Neuron (in vitro differentiated cells): ENCODE measurements around the gene TMEM213.

Experiments
- H2AFZ ChIP-seq: one replicate; pipeline ENCODE4 v1.6.1; 2013; ENCODE audit warnings: low read depth, mild to moderate bottlenecking, inconsistent platforms, low read length, moderate library complexity
- H3K27me3 ChIP-seq: one replicate; pipeline ENCODE4 v1.6.1; 2013; ENCODE audit warnings: low read length; ENCODE audit not compliant: insufficient read depth
- H3K36me3 ChIP-seq: one replicate; pipeline ENCODE4 v1.6.1; 2013; ENCODE audit warnings: low read length; ENCODE audit not compliant: insufficient read depth
- H3K4me1 ChIP-seq: one replicate; pipeline ENCODE4 v1.6.1; 2013; ENCODE audit warnings: low read length; ENCODE audit not compliant: insufficient read depth
- H3K4me3 ChIP-seq: 2 replicates; pipeline ENCODE4 v1.5.1; 2013; ENCODE audit warnings: mild to moderate bottlenecking, low read length, moderate library complexity
- H3K9me3 ChIP-seq: one replicate; pipeline ENCODE4 v1.6.1; 2013; ENCODE audit warnings: low read length

TMEM213 gene, protein sequence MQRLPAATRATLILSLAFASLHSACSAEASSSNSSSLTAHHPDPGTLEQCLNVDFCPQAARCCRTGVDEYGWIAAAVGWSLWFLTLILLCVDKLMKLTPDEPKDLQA

DNA sequence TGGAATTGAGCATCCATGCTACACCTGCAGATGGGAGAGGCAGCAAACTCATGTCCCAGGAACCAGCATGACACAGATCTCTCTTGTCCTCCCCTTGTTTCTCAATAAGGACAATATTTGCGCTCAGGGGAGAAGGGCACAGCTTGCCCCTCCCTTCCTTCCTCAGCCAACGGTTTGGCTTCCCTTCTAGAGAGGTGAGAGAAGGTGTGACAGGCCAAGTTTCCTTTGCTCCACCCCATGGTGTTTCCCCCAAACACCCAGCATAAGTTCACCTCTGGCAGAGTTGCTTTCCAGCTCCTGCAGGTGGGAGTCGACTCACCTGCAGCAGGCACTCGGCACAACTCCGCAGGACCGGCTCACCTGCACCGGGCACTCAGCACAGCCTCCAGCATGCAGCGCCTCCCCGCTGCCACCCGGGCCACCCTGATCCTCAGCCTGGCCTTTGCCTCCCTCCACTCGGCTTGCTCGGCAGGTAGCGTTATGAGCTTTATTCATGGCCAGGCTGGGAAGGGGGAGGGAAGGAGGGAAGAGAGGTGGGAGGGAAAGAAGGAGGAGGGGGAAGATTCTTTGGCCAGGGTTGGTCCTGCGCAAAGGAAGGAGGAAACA lies at the start of gene TMEM213, which contains the start of gene ATP6V0A4:
Gene TMEM213, plus strand, starts transcription at position 280 of the 606 bp plus-strand sequence. Its CDS starts 111 bp downstream, at position 391.
Gene ATP6V0A4, minus strand, starts transcription at position 482 of the 606 bp plus-strand sequence. CDS start 26,949 bp downstream, outside the sequence.
- Histone ChIP-seq H3K4me3 (no peak within 1 kb of the TSS), H3K36me3 (no peaks in the 10 kb centered on the region), H3K4me1 (no peaks in the 10 kb centered on the region), H2AFZ (no peak within 1 kb of the TSS), H3K9me3 (no peaks in the 10 kb centered on the region), H3K27me3 (peaks cover 5% of the 10 kb centered on the region)

DNA sequence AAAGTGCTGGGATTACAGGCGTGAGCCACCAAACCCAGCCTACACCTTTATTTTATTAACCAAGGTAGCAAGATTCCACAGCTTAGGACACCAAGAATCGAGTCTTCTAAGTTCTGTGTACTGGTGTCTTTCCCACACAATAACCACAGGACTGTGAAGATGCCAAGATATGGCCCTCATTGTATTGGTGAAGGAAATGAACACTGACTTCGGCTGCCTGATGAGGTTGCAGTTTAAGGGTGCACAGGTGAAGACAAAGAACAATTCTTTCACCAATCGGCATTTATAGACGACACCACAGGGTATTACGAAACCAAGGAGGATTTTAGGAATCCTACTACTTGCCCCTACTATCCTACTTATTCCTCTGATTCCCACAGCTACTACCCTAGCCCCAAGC lies 49.1 kb upstream of the TMEM213 start:
- Histone ChIP-seq H3K27me3 (no peaks in the 10 kb centered on the region), H3K36me3 (no peaks in the 10 kb centered on the region), H3K4me1 (peaks cover 5% of the 10 kb centered on the region), H3K9me3 (no peaks in the 10 kb centered on the region), H2AFZ (no peak overlapping the region), H3K4me3 (no peak overlapping the region)

DNA sequence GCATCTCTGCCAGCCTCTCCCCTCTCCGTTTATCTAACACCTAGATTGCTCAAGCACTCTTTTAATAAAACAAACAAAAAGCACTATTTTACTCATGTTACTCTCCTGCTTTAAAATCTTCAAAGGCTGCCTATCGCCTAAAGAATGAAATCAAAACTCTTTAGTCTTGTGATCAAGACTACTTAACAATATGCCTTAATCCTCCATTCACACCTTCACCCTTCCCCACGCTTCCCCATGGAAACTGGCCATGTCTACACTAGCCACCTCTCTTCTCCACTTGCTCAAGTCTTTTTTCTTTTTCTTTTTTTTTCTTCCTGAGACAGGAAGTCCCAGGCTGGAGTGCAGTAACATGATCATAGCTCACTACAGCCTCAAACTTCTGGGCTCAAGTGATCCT lies 47.8 kb upstream of the TMEM213 start:
- no peak overlapping the region for H2AFZ ChIP-seq
- no peaks in the 10 kb centered on the region for H3K36me3 ChIP-seq
- H3K27me3 ChIP-seq = no peaks in the 10 kb centered on the region
- no peak overlapping the region for H3K4me3 ChIP-seq
- peaks cover 5% of the 10 kb centered on the region for H3K4me1 ChIP-seq
- H3K9me3 ChIP-seq = no peaks in the 10 kb centered on the region

DNA sequence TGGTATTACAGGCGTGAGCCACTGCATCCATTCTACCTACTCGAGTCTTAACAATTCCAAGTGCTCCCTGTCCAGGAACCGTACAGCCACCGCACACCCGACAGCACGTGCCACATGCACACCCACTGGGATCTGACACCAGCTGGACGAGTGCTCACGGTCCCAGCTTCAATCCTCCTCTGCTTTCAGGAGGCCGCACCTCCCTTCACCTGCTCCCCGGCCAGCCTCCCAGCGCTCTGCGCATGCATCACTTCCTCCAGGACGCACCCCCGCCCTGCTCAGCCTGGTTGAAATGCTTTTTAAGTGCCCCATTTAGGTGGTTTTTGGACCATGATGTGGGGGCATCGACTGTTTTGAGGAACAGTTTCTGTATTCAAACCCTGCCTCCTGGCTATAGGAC lies 47.3 kb upstream of the TMEM213 start:
- Histone ChIP-seq H3K36me3 (no peaks in the 10 kb centered on the region), H3K4me3 (no peak overlapping the region), H2AFZ (no peak overlapping the region), H3K9me3 (no peaks in the 10 kb centered on the region), H3K27me3 (no peaks in the 10 kb centered on the region), H3K4me1 (peaks cover 5% of the 10 kb centered on the region)

DNA sequence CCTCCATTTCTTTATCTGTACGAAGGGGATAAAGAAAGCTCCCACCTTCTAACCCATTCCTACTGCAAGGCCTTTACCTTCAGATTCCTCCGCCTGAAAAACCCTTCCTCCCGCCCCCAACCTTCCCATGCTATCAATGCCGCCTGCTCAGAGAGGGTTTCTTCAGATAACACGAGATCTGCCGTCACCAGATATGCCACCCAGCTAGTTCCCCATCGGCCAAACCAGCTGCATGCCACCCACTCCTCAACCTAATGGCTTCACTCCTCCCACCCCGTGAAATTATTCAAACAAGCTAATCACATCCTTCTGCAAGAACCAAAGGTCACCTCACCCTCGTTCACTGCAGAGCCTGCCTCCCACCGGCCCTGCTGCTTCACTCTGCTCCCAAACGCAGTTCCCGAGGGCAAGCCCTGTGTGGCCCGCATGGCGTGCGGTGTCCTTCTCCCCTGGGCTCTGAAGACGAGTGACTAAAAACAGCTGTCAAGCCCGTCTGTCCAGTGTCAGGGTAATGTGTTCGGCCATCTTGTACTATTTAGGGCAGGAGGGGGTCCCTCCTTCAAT lies 46.8 kb upstream of the TMEM213 start:
- no peaks in the 10 kb centered on the region for H3K27me3 ChIP-seq
- H3K36me3 ChIP-seq = no peaks in the 10 kb centered on the region
- peaks cover 5% of the 10 kb centered on the region for H3K4me1 ChIP-seq

DNA sequence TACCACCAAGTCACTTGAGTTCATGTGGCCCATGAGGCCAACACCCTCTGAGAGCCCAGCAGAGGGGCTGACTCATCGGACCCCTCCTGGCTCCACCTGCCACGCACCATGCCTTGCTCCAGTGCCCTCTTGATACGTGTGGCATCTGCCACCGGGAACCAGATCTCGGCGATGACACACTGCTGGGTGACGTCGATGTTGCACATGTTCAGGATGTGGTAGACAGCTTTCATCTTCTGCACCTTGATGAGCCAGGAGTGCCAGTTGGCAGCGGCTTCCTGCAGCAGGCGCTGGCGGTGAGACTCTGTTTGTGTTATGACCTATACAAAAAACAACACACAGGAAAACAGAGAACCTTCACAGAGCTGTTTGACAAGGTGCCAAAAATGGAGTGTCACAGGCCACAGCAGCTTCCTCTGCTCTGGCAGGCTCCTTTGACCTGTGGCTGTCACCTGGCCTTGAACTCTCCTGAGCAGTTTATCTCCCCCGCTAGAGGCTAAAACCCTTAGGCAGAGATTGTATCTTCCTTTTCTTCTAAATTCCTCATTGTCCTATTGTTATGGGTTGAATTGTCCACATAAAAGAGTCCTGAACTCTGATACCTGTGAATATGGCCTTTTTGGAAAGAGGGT lies 45.2 kb upstream of the TMEM213 start:
- H3K4me1 ChIP-seq = peaks cover 5% of the 10 kb centered on the region
- H3K36me3 ChIP-seq = no peaks in the 10 kb centered on the region
- H2AFZ ChIP-seq = no peak overlapping the region
- H3K4me3 ChIP-seq = no peak overlapping the region
- no peaks in the 10 kb centered on the region for H3K9me3 ChIP-seq
- H3K27me3 ChIP-seq = no peaks in the 10 kb centered on the region

More for the DNA sequence above, 46.8 kb upstream of the TMEM213 start:
- Histone ChIP-seq H3K9me3 (no peaks in the 10 kb centered on the region), H2AFZ (no peak overlapping the region), H3K4me3 (no peak overlapping the region)

DNA sequence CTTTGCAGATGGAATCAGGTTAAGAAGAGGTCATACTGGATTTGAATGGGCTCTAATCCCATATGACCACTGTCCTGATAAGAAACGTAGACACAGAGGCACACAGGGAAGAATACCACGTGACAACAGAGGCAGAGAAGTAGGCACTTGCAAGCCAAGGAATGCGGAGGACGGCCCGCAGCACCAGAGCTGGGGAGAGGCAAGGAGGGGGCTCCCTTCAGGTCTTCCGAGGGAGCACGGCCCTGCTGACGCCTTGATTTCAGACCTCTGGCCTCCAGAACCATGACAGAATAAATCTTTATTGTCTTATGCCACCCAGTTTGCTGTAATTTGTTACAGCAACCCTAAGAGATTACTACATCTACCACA lies 44.7 kb upstream of the TMEM213 start:
- H3K4me1 ChIP-seq = peaks cover 5% of the 10 kb centered on the region
- H3K36me3 ChIP-seq = no peaks in the 10 kb centered on the region
- H2AFZ ChIP-seq = no peak overlapping the region
- no peaks in the 10 kb centered on the region for H3K9me3 ChIP-seq
- no peak overlapping the region for H3K4me3 ChIP-seq
- H3K27me3 ChIP-seq = no peaks in the 10 kb centered on the region

DNA sequence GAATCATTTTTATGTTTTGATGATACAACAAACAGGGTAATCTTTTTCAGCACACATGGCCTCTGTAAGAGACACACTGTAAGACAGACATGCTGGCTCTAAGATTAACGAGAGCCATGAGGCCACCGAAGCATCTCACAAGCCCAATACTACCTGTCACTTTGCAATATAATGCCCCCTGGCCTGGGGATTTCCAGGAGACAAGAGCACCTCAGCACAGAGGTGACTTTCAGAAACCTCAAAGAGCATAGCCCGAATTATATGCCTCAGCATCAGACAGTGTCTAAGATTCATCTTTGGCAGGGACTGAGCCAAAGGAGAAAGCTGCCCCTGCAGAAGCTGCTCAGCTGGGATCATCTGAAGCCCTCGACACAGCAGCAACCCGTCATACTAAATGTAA lies 44.2 kb upstream of the TMEM213 start:
- no peaks in the 10 kb centered on the region for H3K9me3 ChIP-seq
- H3K4me3 ChIP-seq = no peak overlapping the region
- no peaks in the 10 kb centered on the region for H3K27me3 ChIP-seq
- H3K36me3 ChIP-seq = no peaks in the 10 kb centered on the region
- peaks cover 5% of the 10 kb centered on the region for H3K4me1 ChIP-seq
- H2AFZ ChIP-seq = no peak overlapping the region

DNA sequence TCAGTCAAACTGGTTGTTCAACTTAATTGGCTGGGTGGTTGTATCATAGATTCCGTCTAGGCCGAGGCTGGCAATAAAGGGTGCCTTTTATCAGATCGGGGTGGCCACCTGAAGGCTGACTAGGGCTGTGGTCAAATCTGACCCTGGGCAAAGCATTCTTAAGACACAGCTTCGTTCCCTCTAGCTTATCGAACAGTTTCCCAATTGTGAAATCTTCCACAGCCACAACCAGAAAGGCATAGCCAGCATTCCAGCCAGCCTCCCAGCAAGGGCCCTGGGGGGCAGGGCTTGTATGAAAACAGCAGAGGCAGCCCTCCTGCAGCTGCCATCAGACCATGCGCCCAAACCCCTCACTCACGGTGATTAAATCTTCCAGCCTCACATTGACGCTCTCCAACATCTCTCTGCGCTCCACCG lies 42.5 kb upstream of the TMEM213 start:
- Histone ChIP-seq H3K36me3 (no peaks in the 10 kb centered on the region), H3K27me3 (no peaks in the 10 kb centered on the region), H3K4me3 (no peak overlapping the region), H3K4me1 (peaks cover 5% of the 10 kb centered on the region), H3K9me3 (no peaks in the 10 kb centered on the region), H2AFZ (no peak overlapping the region)

DNA sequence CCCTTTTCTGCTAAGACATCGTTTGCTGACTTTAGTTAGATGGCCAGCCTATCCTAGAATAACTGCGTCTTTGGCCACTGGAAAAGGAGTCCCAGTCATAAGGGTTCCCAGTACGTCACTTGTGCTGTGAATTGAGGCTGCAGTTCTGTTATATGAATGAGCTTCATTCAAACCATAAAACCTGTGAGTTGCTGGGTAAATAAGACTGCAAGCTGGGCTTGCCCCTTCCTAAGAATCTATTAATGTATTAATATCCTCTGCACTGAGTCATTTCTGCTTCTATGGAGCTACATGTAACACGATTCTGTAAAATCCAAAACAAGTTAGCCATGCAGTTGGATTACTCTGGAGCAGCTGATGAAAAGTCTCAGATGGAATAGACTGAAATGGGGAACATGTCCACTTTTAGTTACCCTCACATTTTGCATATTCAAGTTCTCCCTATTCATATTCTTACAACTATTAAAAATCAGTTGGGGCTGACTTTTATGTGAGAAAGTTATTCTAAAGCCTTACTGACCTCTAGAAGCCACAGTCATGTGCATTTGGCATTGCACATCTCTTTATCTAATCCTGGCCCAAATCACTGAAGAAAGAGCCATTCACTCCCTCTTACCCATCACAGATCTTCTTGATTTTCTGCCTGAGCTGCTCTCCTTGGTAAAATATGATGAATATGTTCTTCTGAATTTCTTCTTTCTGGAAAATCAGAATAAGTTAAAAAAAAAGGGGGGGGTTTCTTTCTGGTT lies 41.8 kb upstream of the TMEM213 start:
- H3K27me3 ChIP-seq = no peaks in the 10 kb centered on the region
- no peaks in the 10 kb centered on the region for H3K36me3 ChIP-seq
- no peak overlapping the region for H3K4me3 ChIP-seq
- H3K9me3 ChIP-seq = no peaks in the 10 kb centered on the region
- no peak overlapping the region for H2AFZ ChIP-seq
- H3K4me1 ChIP-seq = peaks cover 5% of the 10 kb centered on the region

DNA sequence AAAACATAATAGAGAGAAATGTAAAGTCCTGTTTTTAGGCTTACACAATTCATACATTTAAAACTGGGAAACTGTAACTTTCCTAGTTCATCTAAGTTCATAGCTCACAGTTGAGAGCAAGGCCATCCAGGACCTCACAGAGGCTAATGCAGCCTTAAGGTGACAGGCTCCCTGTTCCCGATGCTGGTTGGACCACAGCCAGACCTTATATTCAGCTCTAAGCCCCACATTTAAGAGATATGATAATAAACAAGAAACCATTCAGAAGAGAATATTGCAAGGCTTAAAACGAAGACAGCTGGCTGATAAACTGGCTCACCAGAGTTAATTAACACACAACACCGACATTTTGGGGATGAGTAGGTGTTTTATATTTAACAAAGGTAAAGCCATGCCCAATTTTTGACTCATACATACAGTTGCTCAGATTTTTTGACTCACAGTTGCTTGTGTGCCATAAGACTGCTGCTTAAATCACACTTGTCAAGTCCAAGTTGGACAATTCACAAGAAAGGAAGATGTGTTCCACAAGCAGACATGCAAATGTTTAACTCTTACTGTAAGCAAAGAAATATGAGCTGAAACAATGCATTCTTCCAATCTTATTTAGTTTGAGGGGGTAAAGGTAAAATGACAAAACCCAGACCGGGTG lies 41.1 kb upstream of the TMEM213 start:
- Histone ChIP-seq H3K4me1 (peaks cover 5% of the 10 kb centered on the region), H3K27me3 (no peaks in the 10 kb centered on the region), H3K36me3 (no peaks in the 10 kb centered on the region), H3K9me3 (no peaks in the 10 kb centered on the region), H2AFZ (no peak overlapping the region), H3K4me3 (no peak overlapping the region)

DNA sequence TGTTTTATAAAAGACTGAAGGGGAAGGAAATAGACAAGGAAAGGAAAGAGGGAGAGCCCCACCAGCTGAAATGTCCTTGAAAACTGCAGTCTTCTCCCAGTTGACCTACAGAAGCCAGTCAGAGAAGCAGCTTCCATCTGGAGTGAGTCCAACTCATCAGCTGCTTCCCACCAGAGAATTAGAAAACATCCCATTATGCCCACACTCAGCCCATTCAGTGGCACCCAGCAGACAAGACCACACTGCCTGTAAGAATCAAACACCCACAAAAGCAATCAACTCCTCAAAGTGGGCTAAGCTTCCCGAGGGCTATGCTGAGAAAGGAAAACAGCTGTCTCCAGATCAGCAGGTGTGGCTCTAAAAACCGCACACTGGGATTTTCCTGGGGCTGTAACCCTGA lies 29.6 kb upstream of the TMEM213 start:
- no peaks in the 10 kb centered on the region for H3K27me3 ChIP-seq
- no peak overlapping the region for H3K4me3 ChIP-seq
- H2AFZ ChIP-seq = no peak overlapping the region
- no peaks in the 10 kb centered on the region for H3K9me3 ChIP-seq
- H3K4me1 ChIP-seq = no peaks in the 10 kb centered on the region
- H3K36me3 ChIP-seq = no peaks in the 10 kb centered on the region
